ENCODE results near the gene NUDT4B.
"Not testable (repeated sequence)": the region's sequence is repeated elsewhere in the genome, so short reads cannot be mapped to it uniquely, and the experiment has no call there.

DNA sequence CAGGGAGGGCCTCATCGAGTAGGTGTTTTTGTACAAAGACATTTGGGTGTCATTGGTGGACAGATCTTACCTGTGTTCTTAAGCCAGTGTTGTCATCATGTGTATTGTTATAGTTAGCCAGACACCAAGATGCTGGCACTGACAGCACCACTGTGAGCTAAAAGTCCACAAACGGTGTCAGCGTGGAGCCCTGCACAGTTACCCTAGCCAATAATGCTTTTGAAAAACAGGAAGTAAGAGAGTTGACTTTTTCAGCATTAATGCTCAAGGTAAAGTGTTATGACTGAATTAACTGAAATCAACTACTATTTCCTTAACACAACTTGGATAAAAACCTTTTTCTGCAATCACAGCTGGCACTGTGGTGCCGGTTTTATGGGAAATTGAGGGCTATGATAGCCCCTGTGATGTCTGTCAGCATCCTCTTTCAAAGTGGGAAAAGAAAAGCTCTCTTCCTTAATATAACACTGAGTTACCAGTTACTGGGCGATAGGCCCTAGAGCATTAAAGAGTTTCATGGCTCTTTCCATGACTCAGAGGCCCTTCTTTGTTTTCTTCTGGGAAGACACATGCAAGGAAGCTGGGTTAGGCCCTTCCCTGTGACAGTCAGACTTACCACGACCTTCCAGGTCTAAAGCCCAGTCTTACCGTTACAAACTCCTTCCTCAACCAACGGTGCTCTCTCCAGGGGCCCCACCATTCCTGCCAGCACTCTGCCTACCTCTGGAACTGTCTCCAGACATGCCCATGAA is 37.6 kb upstream of the NUDT4B start:
- TF ChIP-seq, protein P1, sequence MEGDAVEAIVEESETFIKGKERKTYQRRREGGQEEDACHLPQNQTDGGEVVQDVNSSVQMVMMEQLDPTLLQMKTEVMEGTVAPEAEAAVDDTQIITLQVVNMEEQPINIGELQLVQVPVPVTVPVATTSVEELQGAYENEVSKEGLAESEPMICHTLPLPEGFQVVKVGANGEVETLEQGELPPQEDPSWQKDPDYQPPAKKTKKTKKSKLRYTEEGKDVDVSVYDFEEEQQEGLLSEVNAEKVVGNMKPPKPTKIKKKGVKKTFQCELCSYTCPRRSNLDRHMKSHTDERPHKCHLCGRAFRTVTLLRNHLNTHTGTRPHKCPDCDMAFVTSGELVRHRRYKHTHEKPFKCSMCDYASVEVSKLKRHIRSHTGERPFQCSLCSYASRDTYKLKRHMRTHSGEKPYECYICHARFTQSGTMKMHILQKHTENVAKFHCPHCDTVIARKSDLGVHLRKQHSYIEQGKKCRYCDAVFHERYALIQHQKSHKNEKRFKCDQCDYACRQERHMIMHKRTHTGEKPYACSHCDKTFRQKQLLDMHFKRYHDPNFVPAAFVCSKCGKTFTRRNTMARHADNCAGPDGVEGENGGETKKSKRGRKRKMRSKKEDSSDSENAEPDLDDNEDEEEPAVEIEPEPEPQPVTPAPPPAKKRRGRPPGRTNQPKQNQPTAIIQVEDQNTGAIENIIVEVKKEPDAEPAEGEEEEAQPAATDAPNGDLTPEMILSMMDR (IDR thresholded peaks at IDR 0.05), result not testable (repeated sequence)
- TF ChIP-seq POLR2A (IDR thresholded peaks at IDR 0.05), result not testable (repeated sequence)

Measured in ovary (tissue), 3 donors.